GM08714 (cell line): ENCODE measurements around the gene LARP1B.
"Not testable (repeated sequence)": the region's sequence is repeated elsewhere in the genome, so short reads cannot be mapped to it uniquely, and the experiment has no call there.

Experiments used
- H3K4me3 ChIP-seq: fragments of 200-500 bp; sonication (Bioruptor generic); 2 replicates; pipeline ENCODE4 v1.5.1; 2014; ENCODE audit warnings: mild to moderate bottlenecking, low read length, inconsistent platforms
- ZNF274 ChIP-seq: IDR thresholded peaks from 2 replicates; pipeline ENCODE4 v1.6.1; 2012; ENCODE audit warnings: mild to moderate bottlenecking, low read depth, low read length

Gene LARP1B

DNA sequence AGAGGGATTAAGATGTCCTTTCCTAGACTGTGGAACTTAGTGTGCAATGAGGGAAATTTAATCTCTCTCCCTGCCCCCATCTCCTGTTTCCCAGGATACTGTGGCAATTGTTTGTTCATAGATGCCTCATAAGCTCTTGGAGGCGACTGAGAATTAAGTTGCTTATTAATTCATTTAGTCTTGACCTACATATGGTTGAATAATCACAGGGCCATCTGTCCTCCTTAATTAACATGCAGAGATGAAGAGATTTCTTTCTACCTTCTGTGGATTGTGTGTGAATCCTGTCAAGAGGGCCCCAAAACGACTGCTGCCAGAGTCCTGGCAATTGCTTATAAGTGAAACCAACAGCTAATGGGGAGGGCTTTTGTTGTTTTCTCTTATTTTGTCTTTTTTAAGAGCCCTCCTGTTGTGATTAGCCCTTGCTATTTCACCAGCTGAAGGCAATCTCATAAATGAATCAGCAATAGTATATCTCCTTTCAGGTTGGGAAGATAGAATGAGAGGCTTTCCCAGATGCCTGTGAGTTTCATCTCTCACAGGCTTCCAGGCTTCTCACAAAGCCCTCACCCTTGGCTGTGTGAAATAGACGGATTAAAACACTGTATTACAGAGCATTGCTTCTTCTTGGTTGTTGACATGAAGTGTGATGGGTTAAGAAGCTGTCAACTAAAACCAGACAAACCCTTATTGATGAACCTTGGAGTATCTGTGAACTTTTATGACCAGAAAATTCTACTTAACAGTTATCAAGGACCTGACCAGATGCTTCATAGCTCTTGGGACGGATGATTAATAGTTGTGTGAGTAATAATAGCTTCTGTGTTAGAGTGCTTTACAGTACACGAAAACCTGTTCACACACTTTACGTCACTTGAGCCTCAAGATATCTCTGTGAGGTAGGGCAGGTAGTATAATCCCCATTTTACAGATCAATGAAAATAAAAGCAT lies 168.0 kb downstream of the LARP1B start:
- no peak for TF ChIP-seq ZNF274
- no peak overlapping the region for H3K4me3 ChIP-seq

DNA sequence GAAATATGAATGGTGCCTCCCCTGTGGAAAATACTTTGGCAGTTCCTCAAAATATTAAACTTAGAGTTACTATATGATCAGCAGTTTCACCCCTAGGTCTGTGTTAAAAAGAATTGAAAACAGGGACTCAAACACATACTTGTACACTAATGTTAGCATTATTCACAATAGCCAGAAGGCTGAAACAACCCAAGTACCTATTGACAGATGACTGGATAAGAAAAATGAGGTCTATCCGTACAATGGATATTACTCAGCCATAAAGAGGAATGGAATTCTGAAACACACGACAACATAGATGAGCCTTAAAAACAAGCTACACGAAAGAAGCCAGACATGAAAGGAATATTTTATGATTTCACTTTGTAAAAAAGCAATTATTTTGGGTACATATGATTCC lies 171.6 kb downstream of the LARP1B start:
- no peak overlapping the region for H3K4me3 ChIP-seq
- no peak for TF ChIP-seq ZNF274

DNA sequence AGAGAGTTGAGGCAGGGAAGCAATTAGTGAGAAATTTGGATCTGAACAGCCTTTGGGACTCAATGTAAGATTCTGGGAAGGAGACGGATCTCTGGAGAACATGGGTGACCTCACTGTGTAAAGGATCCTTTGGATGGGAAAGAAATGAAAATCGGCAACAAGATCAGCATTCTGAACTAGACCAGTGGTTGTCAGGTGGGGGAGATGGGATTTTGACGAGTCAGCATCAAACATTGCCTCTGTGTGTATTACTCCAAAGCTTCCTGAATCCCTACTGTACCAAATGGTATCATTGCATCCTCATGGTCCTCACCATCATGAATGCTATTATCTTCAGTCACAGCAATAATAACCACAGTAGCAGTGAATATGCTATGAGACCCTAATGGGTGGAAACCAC lies 173.7 kb downstream of the LARP1B start:
- H3K4me3 ChIP-seq: no peak overlapping the region
- TF ChIP-seq ZNF274: no peak

DNA sequence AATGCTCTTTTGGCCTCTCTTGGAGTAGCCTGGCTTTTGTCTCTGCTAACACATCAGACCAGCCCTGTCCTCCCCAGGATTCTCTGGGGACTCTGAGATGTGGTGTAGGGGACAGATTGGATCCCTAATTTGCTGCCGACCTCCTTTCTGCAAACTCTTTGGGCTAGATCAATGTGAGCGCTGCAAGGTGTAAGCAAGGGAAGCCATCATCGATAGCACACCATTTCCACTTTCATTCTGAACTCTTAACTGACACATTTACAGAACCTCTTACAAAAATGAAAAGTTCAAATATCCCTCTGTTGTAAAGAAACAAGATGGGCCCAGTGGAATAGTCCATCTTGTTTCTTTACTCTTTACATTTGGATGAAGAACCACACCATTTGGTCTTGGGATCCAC lies 179.9 kb downstream of the LARP1B start:
- TF ChIP-seq ZNF274: no peak
- no peak overlapping the region for H3K4me3 ChIP-seq

DNA sequence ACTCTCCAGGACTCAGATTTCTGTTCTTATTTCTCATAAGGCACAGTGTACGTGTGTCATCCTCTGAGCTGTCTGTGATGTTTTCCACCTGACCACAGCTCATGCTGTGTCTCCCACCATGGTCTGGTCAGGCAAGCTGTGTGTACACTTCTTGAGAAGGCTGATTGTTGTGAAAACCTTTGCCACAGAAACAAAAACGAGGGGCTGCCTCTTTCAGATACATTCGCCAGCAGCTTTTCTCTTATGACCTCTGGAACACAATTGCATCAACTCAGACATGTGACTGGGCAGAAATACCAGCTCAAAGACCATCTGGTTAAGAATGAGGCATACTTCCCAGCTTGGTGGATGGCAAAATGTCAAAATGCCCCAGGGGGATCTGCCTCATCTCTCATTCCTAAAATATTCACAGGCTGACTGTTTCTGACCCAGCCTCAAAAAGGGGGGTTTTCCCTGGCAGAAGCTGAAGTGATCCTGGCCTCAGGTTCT lies 180.4 kb downstream of the LARP1B start:
- TF ChIP-seq ZNF274: no peak
- H3K4me3 ChIP-seq: no peak overlapping the region

DNA sequence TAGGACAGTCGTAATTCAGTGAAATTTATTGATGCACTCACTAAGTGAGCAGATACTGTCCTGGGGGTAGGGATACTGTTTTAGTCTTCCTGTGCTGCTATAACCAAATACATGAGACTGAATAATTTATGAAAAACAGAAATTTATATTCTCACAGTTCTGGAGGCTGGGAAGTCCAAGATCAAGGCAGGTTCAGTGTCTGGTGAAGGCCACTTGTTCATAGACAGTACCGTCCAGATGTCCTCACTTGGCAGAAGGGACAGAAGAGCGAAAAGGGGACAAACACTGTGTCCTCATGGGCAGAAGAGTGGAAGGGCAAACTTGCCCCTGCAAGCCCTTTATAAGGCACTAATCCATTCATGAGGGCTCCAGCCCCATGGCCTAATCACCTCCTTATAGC lies 180.9 kb downstream of the LARP1B start:
- TF ChIP-seq ZNF274: no peak
- no peak overlapping the region for H3K4me3 ChIP-seq

DNA sequence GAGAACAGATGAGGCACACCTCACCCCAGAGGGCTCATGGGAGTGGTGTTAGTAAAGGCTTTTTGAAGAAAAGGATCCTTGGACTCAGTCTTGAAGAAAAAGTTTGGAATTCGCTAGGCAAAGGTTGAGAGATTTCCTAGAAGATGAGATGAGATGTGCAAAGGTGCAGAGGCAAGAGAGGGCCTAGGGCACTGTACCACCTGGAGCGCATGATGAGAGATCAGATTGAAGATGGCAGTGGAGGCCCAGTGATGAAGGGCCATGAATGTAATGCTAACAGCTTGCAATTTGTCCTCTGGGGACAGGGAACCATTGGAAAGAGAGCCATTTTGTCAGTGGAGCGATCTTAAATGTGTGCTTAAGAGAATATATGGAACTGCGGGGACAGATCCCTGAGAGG lies 181.5 kb downstream of the LARP1B start:
- TF ChIP-seq ZNF274: no peak
- no peak overlapping the region for H3K4me3 ChIP-seq

DNA sequence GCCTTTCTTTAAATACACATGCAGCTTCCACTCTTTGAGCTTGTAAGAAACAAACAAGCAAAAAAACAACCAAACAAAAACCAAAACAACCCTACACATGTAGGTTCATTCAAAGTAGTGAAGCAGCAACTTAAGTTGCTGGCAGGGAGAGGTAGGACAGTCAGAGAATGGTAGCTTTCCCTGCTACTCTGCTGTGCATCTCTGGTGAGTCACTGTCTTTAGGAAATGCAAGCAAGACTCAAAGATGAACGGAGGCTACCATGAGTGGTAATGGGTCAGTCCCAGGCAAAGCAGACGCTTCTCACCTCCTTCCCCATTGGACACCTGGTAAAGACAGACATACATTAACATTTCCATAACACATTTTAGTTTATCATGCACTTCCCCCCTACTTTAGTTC lies 183.3 kb downstream of the LARP1B start:
- no peak for TF ChIP-seq ZNF274
- no peak overlapping the region for H3K4me3 ChIP-seq

DNA sequence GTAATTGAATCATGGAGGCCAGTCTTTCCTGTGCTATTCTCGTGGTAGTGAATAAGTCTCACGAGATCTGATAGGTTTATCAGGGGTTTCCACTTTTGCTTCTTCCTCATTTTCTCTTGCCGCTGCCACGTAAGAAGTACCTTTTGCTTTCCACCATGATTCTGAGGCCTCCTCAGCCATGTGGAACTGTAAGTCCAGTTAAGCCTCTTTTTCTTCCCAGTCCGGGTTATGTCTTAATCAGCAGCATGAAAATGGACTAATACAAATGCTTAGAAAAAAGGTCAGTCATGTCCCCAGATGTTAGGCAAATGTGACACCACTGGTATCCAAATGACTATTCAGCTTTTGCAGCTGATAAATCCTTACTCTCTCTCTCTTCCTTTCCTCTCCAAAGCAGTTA lies 184.3 kb downstream of the LARP1B start:
- H3K4me3 ChIP-seq: not testable (repeated sequence)

DNA sequence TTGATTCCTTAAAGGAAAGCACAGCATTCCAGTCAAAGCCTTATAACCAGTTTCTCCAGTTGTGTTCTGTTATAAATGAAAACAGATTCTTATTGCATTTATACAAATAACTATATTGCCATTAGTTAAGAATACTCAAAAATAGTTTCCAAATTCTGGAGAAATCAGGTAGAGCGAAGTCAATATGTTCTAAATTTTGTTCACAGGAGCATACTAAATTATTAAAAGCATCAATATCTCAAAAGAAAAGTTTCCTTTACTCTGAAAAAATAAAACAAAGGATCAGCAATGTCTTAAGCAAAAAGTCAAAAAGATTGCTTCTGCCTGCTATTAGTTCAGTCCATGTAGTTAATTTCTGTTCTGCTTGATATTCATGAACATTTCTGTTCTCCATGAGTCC lies 186.8 kb downstream of the LARP1B start:
- H3K4me3 ChIP-seq: no peak overlapping the region
- TF ChIP-seq ZNF274: no peak

DNA sequence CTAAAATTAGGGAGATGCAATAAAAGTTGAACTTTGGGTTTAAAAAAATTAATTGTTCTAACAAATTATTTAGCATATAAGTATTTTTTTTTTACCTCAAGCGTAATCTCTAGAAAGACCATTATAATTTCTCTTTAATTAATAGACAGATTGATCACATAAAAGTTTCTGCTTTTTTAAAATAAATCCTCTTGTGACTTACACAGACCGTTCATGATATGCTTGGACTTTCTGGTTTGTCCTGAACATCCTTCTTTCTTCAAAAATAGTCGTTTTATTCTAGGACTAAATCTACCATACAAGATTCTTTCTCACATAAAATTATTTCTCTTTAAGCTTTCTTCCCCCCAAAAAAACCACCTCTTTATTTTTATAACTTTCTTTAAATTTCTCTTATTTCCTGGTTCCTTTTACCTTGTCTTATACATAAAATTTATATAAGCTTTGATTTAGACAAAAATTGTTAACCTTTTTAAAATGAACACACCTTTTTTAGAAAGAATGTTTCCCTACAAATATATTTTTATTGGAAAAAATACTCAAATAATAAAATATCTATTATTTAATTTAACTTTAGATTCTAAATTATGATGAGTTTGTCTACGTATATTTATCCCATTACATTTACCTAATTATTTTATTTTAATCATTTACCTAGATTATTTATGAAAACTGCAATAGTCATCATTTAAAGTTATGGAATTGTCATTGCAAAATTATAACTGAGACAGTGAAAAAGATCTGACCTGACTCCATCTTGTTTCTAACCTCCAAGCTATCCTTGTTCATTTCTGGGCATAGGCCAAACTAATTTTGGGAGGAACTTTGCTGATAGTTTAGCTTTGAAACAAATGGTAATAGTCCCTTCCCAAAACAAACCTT lies 188.9 kb downstream of the LARP1B start:
- H3K4me3 ChIP-seq: no peak overlapping the region
- TF ChIP-seq ZNF274: no peak

DNA sequence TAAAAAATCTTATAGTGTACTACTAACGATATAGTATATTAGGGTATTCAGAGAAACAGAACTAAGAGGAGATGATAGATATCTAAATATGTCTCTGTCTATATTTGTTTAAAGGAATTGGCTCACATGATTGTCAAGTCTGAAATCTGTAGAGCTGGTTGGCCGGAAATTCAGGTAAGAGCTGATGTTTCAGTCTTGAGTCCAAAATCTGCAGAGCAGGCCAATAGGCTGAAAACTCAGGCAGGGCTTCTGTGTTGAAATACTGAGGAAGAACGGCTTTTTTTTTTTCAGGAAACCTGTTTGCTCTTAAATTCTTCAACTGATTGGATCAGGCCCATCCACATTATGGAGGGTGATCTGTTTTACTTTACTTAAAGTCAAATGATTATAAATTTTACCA lies 194.8 kb downstream of the LARP1B start:
- no peak overlapping the region for H3K4me3 ChIP-seq
- no peak for TF ChIP-seq ZNF274

DNA sequence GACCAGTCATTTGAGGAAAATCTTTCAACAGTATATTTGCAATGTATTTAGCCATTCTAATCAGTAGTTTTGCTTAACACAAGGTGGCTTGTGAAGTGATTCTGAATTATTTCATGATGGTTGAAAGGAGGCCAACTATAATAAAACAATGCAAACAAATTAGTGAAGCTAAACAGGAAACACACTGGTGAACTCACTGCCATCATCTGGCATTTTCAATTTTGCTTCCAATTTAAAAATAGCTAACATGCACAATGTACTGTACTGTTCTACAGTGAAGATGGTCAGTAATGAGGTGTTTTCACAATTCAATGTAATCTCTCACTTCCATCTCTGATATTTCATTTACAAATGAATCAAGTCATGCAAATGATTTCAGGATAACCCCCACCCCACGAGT lies 195.4 kb downstream of the LARP1B start:
- H3K4me3 ChIP-seq: no peak overlapping the region
- no peak for TF ChIP-seq ZNF274

DNA sequence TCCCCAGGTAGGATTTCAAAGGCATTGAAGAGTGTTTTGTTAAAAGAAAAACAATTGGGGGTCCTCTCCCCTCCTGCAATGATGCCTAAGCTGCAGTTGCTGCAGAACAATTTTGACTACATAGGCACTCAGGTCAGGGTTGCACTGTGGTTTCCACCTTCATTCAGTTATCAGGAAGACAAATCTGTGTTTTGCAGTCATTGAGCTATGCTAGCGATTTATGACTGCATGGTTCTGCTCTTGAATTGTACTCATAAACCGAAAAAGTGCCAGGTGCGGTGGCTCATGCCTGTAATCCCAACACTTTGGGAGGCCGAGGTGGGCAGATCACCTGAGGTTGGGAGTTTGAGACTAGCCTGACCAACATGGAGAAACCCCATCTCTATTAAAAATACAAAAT lies 197.1 kb downstream of the LARP1B start:
- H3K4me3 ChIP-seq: not testable (repeated sequence)

DNA sequence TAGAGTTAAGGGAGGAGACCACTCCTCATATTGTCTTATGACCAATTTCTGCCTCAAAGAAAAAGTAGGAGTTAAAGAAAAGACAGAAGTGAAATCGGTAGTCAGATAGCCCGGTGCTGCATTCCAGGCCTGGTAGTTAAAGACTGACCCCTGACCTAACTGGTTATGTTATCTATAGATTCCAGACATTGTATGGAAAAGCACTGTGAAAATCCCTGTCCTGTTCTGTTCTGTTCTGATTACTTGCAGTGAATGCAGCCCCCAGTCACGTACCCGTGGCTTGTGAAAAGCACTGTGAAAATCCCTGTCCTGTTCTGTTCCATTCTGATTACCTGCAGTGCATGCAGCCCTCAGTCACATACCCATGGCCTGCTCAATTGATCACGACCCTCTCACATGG lies 198.8 kb downstream of the LARP1B start:
- H3K4me3 ChIP-seq: not testable (repeated sequence)
